Limb (tissue), 2 donors: ENCODE measurements around the gene C1orf52.

Experiments
- DNase-seq, 2 donors: peaks; one replicate each; pipeline ENCODE4 v3.0.0-alpha.2; 2016; ENCODE audit errors: extremely low spot score in 2 of 2

C1orf52 gene

DNA sequence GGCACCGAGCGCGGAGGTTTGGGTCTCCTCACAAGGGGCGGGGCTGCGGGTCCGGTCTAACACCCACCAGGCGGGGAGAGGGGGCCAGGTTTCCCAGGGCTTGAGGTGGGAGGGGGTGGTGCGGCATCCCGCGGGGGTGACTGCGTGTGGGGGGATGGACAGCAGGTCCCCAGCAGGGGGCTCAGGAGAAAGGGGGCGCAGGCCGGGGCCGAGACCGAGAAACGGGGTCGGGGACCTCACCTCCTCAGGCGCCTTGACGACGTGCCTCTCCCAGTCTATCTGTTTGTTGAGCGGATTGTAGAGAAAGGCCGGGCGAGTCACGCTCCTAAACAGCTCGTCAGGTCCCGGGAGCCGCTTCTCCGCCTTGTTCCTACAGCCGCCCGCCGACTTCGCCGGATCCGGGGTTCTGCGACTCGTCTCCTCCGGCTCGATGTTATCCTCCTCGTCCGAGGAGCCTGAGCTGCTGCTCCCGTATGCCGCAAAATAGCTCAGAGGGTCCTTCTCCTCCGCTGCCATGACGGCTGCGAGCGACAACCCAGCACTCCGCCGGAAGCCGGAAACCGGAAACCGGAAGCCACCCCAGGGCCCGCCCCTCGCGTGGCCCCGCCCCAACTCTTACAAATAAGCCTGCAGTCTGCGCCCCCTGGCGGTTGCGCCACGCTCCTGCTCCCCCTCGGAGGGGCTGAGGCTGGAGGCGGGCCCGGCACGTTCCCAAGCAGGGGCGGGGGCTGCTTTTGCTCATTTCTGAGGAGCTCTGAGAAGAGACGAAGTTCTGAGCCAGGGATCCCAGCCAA, at the start of gene C1orf52:
Gene C1orf52 (minus strand): TSS at position 545 of the 794 bp plus-strand sequence. CDS start 29 bp downstream, at position 516.
- DNase-seq: peak; percentile 96 to 99

DNA sequence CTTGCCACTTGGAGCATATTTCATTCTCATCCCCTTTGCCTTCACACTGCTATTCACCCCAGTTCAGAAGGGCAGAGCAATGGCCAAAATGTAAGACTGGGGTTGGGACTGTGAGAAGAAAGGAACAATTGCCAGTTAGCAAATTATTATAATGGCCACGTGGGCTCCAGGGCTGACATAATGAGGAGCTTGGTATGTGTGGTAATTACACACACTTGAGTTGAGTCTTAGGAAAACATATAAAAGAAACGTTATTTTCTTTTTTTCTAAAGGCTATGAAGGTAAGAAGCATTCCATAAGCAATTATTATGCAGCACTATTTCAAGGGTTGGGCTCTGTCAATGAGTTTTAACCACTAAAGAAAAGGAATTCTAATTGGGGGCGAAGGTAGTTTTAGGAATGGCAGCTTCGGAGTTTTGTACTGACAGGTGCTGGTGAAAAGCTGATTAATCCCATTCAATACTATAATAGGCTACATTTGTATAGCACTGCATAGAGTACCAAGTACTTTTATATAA, 49.4 kb upstream of the C1orf52 start:
- DNase-seq: no peak

GRCh38 chr1:85307987-85308832, 48.7 kb upstream of the C1orf52 start:
- peak; percentile 93 to 94 for DNase-seq

GRCh38 chr1:85306236-85306635, 46.8 kb upstream of the C1orf52 start:
- no peak for DNase-seq

DNA sequence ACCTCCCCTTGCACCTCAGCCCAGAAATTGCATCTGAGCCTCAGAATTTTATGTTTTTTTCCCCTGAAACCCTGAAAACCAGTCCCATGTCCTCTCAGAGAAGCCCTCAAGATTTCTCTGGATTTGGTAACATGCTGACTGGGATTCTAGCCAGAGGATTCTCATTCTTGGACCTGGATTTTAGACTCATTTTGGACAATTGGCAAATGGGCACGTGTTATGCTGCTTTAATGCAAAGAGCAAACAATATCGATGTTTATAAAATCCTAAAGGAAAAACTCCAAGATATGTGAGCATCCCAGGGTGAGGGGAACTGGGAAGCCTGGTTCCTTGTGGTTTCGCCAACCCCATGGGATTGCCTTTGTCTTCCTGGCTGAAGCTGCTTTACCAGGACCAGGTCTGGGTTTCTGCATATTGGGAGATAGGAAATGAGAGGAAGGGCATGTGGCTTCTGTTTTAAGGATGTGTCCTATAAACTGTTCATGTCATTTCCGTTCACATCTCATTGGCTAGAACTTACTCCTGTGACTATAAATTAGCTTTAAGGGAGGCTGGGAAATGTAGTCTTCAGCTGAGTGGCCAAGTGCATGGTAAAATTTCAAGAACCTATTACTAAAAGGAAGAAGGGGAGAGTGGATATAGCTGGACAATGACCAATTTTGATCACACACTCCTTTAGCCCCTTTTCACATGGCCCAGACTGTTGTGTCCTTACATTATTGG, 44.1 kb upstream of the C1orf52 start:
- no peak for DNase-seq

- DNase-seq: no peak
These were observed 40.7 kb upstream of the C1orf52 start for GRCh38 chr1:85300140-85300539.

DNA sequence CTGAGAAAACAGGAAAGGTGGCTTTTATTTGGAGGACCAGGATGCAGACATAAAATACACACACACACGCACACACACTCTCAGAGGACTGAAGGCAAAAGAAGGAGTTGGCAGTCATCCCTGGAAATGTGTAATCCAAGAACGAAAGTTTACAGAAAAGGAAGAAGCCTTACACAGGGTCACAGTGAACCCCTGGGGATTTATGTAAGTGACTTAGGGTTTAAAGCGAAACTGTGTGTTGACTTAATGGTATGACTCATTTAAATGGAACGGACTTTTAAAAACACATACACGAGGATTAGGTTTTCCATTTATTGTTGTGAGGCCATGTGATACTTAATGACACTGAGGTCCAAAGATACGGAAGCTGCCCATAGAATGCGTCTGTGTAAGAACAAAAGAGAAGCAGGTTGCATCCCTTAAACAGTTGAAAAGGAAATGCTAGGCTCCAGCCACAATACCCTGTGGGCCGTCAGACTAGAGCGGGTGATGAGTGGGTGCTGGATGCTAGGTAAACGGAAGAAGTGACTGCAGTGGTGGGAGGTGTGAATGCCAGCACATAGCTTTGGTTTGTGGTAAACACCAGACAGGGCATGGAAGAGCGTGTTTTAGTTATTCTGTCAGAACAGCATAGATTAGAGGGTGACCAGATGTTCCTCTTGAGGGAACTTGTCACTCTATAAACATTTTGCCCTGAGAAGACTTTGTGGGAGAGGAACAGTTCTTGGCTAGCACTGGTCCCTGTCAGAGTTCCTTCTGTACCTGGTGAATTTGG, 38.6 kb upstream of the C1orf52 start:
- peak in 1 of 2 donors; percentile 85 for DNase-seq

DNA sequence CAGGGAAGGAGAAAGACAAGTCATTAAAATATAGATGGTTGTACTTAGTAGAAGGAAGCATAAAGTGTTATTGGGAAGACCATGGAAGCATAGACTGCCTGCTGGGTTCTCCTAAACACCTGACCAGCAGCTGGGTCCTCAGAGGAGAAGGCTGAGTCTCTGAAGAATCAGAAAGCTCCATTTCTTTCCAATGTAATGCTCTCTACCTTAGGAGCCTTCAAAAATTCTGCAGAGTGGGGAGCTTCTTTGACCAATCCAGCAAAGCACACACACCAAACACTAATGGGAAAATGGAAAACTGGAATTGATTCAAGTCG, 38.0 kb upstream of the C1orf52 start:
- DNase-seq: no peak

- no peak for DNase-seq
These were observed 37.5 kb upstream of the C1orf52 start for GRCh38 chr1:85296980-85297379.

DNA sequence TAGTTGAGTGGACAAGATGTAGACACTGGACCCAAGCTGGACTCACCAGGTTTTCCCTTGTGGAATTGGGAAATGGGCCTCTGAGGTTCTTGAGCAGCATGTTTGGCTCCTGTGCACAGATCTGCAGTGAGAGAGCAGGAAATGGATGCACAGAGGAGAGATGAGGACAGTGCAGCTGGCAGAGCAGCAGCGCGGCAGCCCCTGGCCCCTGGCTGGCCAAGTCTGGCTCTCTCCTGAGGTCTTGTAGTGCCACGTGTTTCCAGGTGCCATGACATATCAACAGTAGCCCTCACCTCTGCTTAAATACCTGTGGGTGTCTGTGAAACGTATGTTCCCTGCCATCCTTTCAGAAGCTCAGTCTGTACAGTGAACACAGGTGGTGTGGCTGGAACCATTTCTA, 36.2 kb upstream of the C1orf52 start:
- DNase-seq: no peak

DNA sequence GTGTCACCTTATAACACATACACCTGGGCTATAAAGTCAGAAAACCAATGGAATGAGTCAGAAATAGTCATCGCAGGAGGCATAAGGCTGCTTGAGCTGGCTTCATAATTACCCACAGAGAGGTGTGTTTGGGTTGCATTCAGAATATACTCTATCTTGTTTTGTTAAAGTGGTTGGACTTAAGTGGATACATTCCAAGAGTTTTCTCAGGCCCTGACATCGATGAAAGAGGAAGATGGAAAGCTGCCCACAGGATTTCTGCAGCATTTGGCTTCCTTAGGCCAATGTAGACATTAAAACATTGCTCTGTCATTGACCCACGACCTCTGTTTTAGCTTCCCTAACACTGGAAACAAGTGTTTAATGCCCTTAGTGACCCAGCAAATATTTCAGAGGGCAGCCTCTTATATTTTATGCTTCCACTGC, 35.6 kb upstream of the C1orf52 start:
- DNase-seq: no peak

DNA sequence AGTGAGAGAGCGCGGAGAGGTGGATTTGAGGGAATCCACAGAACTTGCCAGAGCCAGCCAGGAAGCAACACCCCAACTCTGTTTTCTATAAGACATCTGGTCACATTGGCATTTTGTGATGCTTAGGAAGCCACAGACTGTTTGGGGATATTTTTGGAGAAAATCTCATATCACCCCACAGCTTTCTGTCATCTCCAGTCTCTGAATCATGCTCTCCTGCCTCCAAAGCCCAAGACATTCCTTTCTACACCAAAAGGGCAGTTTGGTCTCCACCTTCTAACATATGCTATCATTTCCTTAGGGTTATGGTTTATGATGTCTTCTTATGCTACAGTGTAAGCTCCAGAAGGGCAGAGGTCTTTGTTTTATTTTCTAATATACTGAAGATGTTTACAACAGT, 31.4 kb upstream of the C1orf52 start:
- no peak for DNase-seq

- DNase-seq: no peak
These were observed 30.4 kb upstream of the C1orf52 start for GRCh38 chr1:85289848-85290335.

- DNase-seq: no peak
These were observed 29.9 kb upstream of the C1orf52 start for GRCh38 chr1:85289207-85289847.

DNA sequence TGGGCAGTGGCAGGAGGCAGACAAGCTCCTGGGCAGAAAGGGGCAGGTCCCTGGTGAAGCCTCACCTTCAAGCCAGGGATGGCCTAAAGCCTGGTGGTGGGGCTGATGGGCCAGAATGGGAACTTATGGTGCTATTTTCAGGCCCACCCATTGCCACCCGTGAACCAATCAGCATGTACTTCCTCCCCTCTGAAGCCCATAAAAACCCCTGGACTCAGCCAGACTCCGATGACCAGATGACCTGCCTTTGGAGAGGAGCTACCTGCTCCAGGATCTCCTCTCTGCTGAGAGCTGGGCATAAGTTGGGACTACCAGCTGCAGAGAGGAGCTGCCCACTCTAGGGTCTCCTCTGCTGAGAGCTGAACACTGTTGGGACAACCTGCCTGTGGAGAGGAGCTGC, 24.7 kb upstream of the C1orf52 start:
- no peak for DNase-seq

DNA sequence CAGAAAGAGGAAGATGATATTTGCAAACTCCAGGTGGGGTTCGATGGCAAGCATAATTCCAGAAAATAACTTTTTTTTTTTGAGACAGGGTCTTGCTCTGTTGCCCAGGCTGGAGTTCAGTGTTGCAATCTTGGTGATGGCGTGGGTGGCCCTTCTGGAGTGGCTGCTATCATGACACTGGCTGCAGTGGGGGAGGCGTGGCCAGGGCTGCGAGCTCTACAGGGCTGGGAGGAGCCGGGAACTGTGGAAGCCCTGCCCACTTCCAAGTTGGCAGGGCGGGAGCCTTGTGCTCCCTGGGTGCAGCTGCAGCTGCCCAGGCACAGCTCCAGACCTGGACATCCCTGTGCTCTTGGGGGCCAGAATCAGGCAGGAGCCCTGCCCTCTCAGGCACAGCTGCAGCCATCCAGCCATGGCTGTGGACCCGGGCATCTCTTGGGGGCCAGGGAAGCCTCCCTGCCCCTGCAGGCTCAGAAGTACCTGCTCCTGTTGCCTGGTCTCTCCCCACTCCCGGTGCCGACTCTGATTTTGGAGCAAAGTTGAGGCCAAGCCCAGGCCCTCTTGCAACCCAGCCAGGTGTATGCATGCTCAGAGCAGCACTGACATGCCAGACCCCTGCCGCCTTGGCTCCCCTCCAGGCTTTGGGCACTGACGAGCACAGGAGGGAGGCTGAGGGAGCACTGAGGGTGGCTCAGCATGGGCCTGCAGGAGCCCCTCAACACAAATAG, 24.2 kb upstream of the C1orf52 start:
- DNase-seq: no peak

DNA sequence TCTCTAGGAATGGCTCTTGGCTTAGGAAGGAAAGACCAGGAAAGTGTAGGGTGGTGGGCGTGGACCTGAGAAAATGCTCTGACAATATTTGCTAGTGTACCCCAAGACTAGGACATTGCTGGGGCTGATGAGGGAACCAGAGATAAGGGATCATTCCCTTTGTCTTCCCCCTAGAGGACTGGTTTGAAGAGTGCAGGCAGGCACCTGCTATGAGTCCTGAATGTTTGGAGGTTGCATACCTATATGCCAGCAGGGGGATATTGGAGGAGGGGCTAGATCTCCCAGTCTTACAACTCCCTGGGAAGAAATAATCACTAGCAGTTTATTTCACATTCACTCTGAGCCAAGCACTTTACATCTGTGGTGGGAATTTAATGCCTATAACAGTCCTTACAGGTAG, 23.0 kb upstream of the C1orf52 start:
- no peak for DNase-seq

- DNase-seq: no peak
These were observed 21.2 kb upstream of the C1orf52 start for GRCh38 chr1:85280636-85281035.

GRCh38 chr1:85279458-85280080, 20.1 kb upstream of the C1orf52 start:
- no peak for DNase-seq
